Measurements from ENCODE around the gene ABCB4. TPM values are rescaled to one million over a fixed set of nuclear protein-coding genes. Genes with fewer than 3 reads are reported as not detected.

ABCB4 gene
- not detected in 2 replicates for total RNA-seq

GRCh38 chr7:87475359-87476178, at the start of gene ABCB4:
Gene ABCB4 (minus strand): TSS chr7:87475680. CDS start chr7:87475465, 215 bp downstream.
- no peaks in the 10 kb centered on the region for H3K36me3 ChIP-seq (ENCODE audit: control insufficient read depth, insufficient read depth, low read length)
- TF ChIP-seq CTCF (IDR thresholded peaks at IDR 0.05; ENCODE audit: insufficient read depth, low read length, severe bottlenecking), result no peak
- DNase-seq (ENCODE audit: low read depth) (no peak), FAIRE-seq (no peak)
- peaks cover 16% of the 10 kb centered on the region for H3K27me3 ChIP-seq (ENCODE audit: control insufficient read depth, insufficient read depth, low read length)
- H3K4me3 ChIP-seq (ENCODE audit: low read depth, low read length), result no peak within 1 kb of the TSS

GRCh38 chr7:87518735-87519134, 43.3 kb upstream of the ABCB4 start:
- Histone ChIP-seq H3K36me3 (ENCODE audit: control insufficient read depth, insufficient read depth, low read length) (no peaks in the 10 kb centered on the region), H3K4me3 (ENCODE audit: low read depth, low read length) (no peak overlapping the region), H3K27me3 (ENCODE audit: control insufficient read depth, insufficient read depth, low read length) (no peaks in the 10 kb centered on the region)
- no peak for DNase-seq (ENCODE audit: low read depth)
- FAIRE-seq, result no peak
- TF ChIP-seq CTCF (IDR thresholded peaks at IDR 0.05; ENCODE audit: insufficient read depth, low read length, severe bottlenecking), result no peak

GRCh38 chr7:87517891-87518290, 42.4 kb upstream of the ABCB4 start:
- FAIRE-seq (no peak), DNase-seq (ENCODE audit: low read depth) (no peak)
- TF ChIP-seq CTCF (IDR thresholded peaks at IDR 0.05; ENCODE audit: insufficient read depth, low read length, severe bottlenecking), result no peak
- Histone ChIP-seq H3K36me3 (ENCODE audit: control insufficient read depth, insufficient read depth, low read length) (no peaks in the 10 kb centered on the region), H3K4me3 (ENCODE audit: low read depth, low read length) (no peak overlapping the region), H3K27me3 (ENCODE audit: control insufficient read depth, insufficient read depth, low read length) (no peaks in the 10 kb centered on the region)

- FAIRE-seq (no peak), DNase-seq (ENCODE audit: low read depth) (peak; percentile 2)
- no peaks in the 10 kb centered on the region for H3K36me3 ChIP-seq (ENCODE audit: control insufficient read depth, insufficient read depth, low read length)
- H3K4me3 ChIP-seq (ENCODE audit: low read depth, low read length), result no peak overlapping the region
- TF ChIP-seq CTCF (IDR thresholded peaks at IDR 0.05; ENCODE audit: insufficient read depth, low read length, severe bottlenecking), result no peak
- H3K27me3 ChIP-seq (ENCODE audit: control insufficient read depth, insufficient read depth, low read length), result no peaks in the 10 kb centered on the region
These were observed 41.8 kb upstream of the ABCB4 start for GRCh38 chr7:87517136-87517815.

GRCh38 chr7:87513735-87514335, 38.4 kb upstream of the ABCB4 start:
- Histone ChIP-seq H3K36me3 (ENCODE audit: control insufficient read depth, insufficient read depth, low read length) (no peaks in the 10 kb centered on the region), H3K27me3 (ENCODE audit: control insufficient read depth, insufficient read depth, low read length) (no peaks in the 10 kb centered on the region), H3K4me3 (ENCODE audit: low read depth, low read length) (no peak overlapping the region)
- FAIRE-seq, result no peak
- TF ChIP-seq CTCF (IDR thresholded peaks at IDR 0.05; ENCODE audit: insufficient read depth, low read length, severe bottlenecking), result no peak
- no peak for DNase-seq (ENCODE audit: low read depth)

All from bronchial epithelial cell (primary cell).